ENCODE measurements around the gene CWF19L2. TPM values are rescaled to one million over a fixed set of nuclear protein-coding genes. Genes with fewer than 3 reads are reported as not detected.

CWF19L2 gene
- total RNA-seq, 1 experiment from 2014 or later: 18.4 TPM

DNA sequence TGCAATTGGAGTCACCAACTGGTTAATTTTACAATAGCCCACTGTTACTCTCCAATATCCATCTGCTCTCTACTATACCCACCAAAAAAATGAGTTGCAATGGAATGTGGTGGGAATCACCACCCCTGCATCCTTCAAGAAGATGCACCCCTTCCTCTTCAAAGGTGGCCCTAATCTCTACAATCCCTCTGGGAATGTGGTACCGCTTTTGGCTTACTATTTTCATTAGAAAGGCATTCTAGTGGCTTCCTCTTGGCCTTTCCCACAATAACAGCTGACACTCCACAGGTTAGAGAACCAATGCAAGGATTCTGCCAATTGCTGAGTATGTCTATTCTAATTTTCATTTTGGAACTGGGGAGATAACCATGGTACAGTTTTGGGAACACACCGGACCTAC is 33.2 kb upstream of the CWF19L2 start:
- H2BK120ac ChIP-seq (ENCODE audit: low read depth, low read length, poor library complexity, severe bottlenecking): no peak overlapping the region
- no peak overlapping the region for H3T11ph ChIP-seq (ENCODE audit: low read length)
- no peaks in the 10 kb centered on the region for H3K27me3 Mint-ChIP-seq (ENCODE audit: low read depth)
- no peaks in the 10 kb centered on the region for H3K9me3 Mint-ChIP-seq
- H4K20me1 ChIP-seq (ENCODE audit: control insufficient read depth, insufficient read depth, insufficient read length): no peaks in the 10 kb centered on the region
- no peaks in the 10 kb centered on the region for H3K79me1 ChIP-seq (ENCODE audit: insufficient read depth, low read depth, low read length, poor library complexity, severe bottlenecking)
- no peak overlapping the region for H2BK15ac ChIP-seq (ENCODE audit: low read depth, low read length)
- H2AK5ac ChIP-seq (ENCODE audit: insufficient read length, low read length): no peak overlapping the region
- no peak overlapping the region for H3K27ac Mint-ChIP-seq
- no peaks in the 10 kb centered on the region for H3K27me3 ChIP-seq (ENCODE audit: insufficient read depth, low read length)
- no peak overlapping the region for H3K56ac ChIP-seq (ENCODE audit: insufficient read length, low read depth, low read length)
- no peak overlapping the region for H2BK20ac ChIP-seq (ENCODE audit: low read depth, low read length, poor library complexity, severe bottlenecking)
- no peak overlapping the region for H3K4ac ChIP-seq (ENCODE audit: low read depth, low read length)
- no peaks in the 10 kb centered on the region for H3K79me2 ChIP-seq (ENCODE audit: insufficient read depth, low read length)
- no peaks in the 10 kb centered on the region for H3K9me3 ChIP-seq (ENCODE audit: control insufficient read depth, low read depth, low read length)
- H3K4me1 Mint-ChIP-seq: no peaks in the 10 kb centered on the region
- no peak overlapping the region for H3K4me3 Mint-ChIP-seq
- H2BK5ac ChIP-seq (ENCODE audit: insufficient read length, low read length): no peak overlapping the region
- H2BK12ac ChIP-seq (ENCODE audit: insufficient read length, low read depth, low read length): no peak overlapping the region
- no peak overlapping the region for H3K23ac ChIP-seq (ENCODE audit: insufficient read length, low read depth, low read length)
- no peaks in the 10 kb centered on the region for H3K4me1 ChIP-seq (ENCODE audit: insufficient read depth, low read length)
- TF ChIP-seq, protein P1, sequence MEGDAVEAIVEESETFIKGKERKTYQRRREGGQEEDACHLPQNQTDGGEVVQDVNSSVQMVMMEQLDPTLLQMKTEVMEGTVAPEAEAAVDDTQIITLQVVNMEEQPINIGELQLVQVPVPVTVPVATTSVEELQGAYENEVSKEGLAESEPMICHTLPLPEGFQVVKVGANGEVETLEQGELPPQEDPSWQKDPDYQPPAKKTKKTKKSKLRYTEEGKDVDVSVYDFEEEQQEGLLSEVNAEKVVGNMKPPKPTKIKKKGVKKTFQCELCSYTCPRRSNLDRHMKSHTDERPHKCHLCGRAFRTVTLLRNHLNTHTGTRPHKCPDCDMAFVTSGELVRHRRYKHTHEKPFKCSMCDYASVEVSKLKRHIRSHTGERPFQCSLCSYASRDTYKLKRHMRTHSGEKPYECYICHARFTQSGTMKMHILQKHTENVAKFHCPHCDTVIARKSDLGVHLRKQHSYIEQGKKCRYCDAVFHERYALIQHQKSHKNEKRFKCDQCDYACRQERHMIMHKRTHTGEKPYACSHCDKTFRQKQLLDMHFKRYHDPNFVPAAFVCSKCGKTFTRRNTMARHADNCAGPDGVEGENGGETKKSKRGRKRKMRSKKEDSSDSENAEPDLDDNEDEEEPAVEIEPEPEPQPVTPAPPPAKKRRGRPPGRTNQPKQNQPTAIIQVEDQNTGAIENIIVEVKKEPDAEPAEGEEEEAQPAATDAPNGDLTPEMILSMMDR (conservative IDR thresholded peaks at IDR 0.05): no peak
- no CpG with 5 or more reads among the region's 2 CpGs for WGBS (ENCODE audit: extremely low coverage, insufficient read length, low lambda C conversion rate)
- no peak overlapping the region for H2AFZ ChIP-seq (ENCODE audit: low read length)
- no peak for DNase-seq
- H3K36me3 Mint-ChIP-seq (ENCODE audit: insufficient read depth in 1 of 3, low read depth in 3 of 3): no peaks in the 10 kb centered on the region
- no peak overlapping the region for H3K18ac ChIP-seq (ENCODE audit: insufficient read length, low read depth, low read length)
- H3K9ac ChIP-seq (ENCODE audit: extremely low read depth, insufficient read length, low read length): no peak overlapping the region
- H4K91ac ChIP-seq (ENCODE audit: insufficient read length, low read depth, low read length): no peak overlapping the region
- no peak overlapping the region for H4K8ac ChIP-seq (replicated peaks; ENCODE audit: insufficient read length, low read depth, low read length)
- H4K5ac ChIP-seq (ENCODE audit: insufficient read length, low read depth, low read length): no peak overlapping the region
- no peaks in the 10 kb centered on the region for H3K23me2 ChIP-seq (ENCODE audit: insufficient read length, low read depth, low read length, poor library complexity, severe bottlenecking)
- no peak overlapping the region for H3K14ac ChIP-seq (ENCODE audit: insufficient read depth, low read length)
- no peak overlapping the region for H3K4me2 ChIP-seq (ENCODE audit: insufficient read depth, insufficient read length, low read length)
- no peak overlapping the region for H3K27ac ChIP-seq (ENCODE audit: insufficient read length, low read depth, low read length)

Measured in H9 (cell line).